Activated CD4-positive, CD25-positive, alpha-beta regulatory T cell treated with anti-CD3 and anti-CD28 coated beads, Interleukin-2, amount 50 U/mL, for 16 hours (primary cell): ENCODE data around the gene ST6GALNAC3.
"Not testable (repeated sequence)": the region's sequence is repeated elsewhere in the genome, so short reads cannot be mapped to it uniquely, and the experiment has no call there.

Source experiments
- DNase-seq: peaks from one replicate; pipeline ENCODE4 v3.0.0-alpha.2; 2020; ENCODE audit warnings: low read depth, low spot score

ST6GALNAC3 gene

DNA sequence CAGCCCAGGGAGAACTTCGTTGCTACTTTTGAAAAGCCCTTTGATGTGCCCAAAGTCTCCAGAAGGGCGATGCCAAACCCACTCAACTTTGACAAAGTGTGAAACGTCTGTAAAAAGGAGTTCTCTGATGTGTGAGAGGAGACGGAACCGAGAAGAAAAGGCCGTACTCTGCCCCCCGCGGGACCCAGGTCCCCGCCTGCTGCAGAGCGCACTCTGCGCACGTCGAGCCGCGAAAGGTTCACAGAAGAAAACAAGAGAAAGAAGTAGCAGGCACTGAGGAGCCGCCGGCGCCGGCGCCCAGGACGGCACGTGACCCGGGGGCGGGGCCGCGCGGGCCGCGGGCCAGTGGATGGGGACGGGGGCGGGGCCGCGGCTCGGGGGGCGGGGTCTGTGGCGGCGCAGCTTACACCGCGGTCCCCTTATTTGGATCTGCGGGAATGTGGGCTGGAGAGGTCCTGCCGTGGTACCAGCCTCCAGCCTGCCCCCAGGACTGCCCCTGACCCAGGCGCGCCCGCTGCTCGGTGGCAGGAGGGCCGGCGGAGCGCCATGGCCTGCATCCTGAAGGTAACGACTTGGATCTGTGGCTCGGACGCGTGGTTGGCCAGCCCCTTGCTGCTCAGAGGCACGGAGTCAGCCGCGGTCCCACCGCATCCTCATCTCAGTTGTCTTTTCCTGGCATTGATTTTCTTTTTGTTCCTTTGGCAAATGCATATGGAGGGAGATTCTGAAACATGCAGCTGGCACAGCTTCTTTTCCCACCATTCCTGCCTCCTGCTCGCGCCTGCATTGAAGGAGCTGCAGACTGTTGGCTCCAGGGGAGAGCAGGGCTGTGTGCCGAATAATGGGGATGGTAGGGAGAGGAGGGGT lies at the start of gene ST6GALNAC3:
Gene ST6GALNAC3, plus strand, starts transcription at position 426 of the 867 bp plus-strand sequence.
- DNase-seq, result peak; percentile 40

DNA sequence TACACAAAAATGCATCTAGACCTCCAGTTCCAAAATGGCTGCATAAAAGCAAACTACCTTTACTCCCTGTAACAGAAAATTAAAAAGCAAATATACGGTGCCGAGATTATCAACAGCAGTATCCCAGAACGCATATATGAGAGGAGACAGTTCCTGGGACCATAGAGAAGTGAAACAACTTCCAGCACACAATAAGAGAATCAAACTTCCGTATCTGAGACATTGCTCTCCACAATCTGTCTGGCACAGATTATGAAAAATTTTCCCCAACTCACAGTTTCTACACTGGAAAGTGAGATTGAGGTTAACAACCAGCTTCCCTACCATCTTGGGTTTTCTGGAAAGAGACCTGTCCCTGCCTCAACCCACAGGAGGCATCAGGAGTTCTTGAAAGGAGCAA lies 47.2 kb upstream of the ST6GALNAC3 start:
- DNase-seq, result no peak

DNA sequence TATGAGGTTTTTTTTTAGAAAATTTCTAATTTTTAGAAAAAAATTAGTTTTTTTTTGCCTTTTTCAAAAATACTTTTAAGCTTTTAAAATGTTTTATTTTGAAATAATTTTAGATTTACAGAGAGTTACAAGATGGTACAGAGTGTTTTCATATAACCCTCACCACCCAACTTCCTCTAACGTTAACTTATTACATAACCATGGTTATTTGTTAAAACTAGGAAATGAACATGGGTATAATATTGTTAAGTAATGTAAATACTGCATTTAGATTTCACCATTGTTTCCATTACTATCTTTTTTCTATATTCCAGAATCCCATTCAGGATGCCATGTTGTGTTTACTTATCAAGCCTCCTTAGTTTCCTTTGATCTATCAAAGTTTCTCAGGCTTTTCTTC lies 45.2 kb upstream of the ST6GALNAC3 start:
- no peak for DNase-seq

GRCh38 chr1:76031496-76031895 lies 43.0 kb upstream of the ST6GALNAC3 start:
- DNase-seq, result no peak

GRCh38 chr1:76033800-76034475 lies 40.6 kb upstream of the ST6GALNAC3 start:
- no peak for DNase-seq

DNA sequence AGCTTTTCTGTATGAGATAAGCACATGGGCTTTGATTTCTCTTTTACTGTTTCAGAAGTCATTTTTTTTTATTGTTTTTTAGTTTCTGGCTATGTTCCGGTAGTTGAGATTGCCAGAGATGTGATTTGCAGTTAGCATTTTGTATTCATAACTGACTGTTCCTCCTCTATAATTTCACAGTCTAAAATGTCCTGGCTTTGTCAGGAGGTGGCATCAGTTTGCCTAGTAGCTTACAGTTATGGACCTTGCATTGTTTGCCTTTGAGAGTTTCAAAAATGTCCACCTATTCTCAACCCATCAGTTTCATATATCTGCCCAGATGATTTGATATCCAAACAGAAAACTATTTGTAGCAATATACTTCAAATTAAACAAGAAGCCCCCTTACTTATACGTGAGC lies 39.5 kb upstream of the ST6GALNAC3 start:
- DNase-seq, result no peak

- DNase-seq, result no peak
These were observed 37.2 kb upstream of the ST6GALNAC3 start for GRCh38 chr1:76037324-76037723.

DNA sequence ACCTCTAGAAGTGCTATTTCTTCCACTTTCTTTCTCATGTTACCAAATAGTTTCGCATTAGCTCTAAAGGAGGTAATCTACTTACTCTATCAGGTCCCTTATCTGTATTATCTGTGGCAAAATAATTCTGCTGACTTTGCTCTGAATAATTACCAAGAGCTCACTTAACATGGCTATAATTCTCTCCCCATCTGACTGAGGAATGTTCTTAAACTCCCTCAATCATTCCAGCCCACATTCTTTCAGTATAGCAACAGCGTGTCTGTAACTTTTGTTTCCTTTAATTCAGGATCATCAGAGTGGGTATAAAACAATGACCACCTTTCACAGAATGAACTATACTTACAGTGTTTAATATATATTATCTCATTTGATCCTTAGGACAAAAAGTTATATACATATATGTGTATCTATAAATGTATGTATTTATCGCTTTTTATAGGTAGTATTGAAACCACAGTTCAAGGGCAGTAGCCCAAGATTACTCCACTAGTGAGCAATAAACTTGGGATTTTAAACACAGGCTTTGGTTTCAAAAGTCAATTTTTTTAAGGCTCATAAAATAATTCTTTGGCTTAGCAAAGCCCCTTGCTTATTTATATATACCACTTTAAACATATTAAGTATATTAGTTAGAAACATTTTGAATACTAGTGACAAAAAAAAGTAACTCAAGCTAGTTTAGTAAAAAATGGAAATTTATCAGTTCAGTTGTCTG lies 36.1 kb upstream of the ST6GALNAC3 start:
- DNase-seq, result no peak

GRCh38 chr1:76046149-76046548 lies 28.4 kb upstream of the ST6GALNAC3 start:
- no peak for DNase-seq

- DNase-seq, result no peak
These were observed 26.3 kb upstream of the ST6GALNAC3 start for GRCh38 chr1:76048219-76048618.

DNA sequence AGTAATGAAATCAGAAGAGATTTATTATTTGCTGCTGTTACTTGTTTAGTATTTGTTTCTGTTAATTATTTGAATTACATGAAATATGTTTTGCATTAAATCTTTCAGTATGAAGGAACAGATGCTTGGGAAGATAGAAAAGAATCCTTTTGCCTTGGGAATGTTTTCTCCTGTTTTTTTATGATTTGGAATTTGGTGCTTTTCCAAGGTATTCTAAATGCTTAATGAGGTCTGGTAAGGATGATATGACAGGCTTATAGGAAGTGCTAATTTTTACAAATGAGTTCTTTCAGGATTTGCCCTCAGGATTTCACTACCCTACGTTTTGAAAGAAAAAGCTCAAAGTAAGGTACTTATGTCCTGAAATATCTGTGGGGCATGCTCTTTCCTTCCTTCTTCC lies 25.6 kb upstream of the ST6GALNAC3 start:
- no peak for DNase-seq

GRCh38 chr1:76049498-76049897 lies 25.0 kb upstream of the ST6GALNAC3 start:
- no peak for DNase-seq

DNA sequence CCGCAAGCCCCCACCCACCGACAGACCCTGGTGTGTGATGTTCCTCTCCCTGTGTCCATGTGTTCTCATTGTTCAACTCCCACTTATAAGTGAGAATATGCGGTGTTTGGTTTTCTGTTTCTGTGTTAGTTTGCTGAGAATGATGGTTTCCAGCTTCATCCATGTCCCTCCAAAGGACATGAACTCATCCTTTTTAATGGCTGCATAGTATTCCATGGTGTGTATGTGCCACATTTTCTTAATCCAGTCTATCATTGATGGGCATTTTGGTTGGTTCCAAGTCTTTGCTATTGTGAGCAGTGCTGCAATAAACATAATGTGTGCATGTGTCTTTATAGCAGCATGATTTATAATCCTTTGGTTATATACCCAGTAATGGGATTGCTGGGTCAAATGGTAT lies 24.5 kb upstream of the ST6GALNAC3 start:
- not testable (repeated sequence) for DNase-seq

DNA sequence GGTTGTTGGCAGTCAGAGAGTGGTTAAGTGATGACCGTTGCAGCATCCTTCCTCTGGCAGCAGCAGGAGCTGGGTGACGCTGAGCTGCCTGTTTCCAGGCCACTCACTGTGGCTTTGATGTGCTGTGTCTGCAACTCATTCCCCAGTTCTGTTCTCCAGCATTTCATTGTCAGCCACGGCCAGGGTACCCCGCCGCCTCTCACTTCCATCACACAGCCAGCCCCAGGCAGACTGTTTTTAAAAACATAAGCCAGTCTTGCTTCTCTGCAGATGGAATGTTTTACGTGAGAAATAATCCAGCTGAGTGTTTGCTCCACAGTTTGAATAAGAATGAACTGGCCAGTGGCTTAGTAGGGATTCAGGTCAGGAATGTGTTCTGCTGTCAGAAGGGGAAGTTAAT lies 21.5 kb upstream of the ST6GALNAC3 start:
- DNase-seq, result no peak

- no peak for DNase-seq
These were observed 20.2 kb upstream of the ST6GALNAC3 start for GRCh38 chr1:76054359-76054758.

GRCh38 chr1:76055987-76056386 lies 18.6 kb upstream of the ST6GALNAC3 start:
- DNase-seq, result no peak

DNA sequence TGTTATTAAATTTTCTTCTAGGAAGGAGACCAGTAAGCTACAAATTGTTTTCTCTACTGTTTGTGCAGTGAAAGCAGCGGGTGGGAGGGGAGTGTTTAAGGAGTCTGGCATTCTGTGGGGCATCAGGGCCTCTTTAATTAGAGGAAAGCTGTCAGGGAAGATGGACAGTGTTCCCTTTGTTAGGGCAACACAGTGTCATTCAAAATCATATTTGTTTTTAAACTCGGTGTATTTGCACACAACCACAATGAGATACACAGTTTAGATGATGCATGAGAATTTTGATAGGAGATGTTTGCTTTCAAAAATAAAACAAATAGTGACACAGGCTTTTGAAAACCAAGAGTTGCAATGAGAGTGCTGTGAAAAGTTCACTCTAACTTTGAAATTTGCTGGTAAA lies 15.1 kb upstream of the ST6GALNAC3 start:
- no peak for DNase-seq

- DNase-seq, result no peak
These were observed 9.3 kb upstream of the ST6GALNAC3 start for GRCh38 chr1:76065270-76065669.

DNA sequence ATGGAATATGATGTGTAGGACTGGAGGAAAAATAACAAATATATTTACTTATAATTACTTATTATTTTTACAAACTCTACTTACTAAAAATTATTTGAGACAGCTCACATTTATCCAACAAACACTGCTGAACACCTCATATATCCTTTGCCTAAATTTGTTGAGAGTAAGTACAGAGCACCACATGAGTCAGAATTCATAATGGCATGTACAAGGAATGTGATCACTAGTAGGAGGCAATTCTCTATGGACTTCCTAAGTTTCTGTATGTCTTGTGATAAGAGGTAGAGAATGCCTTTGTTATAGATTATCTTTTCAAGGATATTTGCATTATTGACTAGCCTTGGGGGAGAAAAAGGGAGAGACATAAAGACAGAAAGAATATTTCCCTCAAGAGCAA lies 8.2 kb upstream of the ST6GALNAC3 start:
- DNase-seq, result no peak

DNA sequence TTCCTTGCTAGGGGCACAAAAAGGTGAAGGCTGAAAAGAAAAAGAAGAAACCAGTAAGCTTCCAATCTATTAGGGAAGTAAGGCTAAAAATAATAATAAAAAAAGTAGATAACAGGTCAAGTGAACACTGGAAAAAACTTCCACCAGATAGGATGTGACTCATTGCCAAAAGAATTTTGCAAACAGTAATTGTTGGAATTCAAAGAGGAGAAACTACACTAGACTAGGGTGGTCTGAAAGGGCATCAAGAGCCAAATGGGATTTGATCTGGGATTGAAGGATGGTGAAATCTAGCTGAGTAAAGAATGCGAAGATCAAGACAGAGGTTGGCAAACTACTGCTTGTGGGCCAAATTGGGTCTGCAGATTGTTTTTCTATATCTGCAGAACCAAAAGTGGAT lies 6.0 kb upstream of the ST6GALNAC3 start:
- no peak for DNase-seq

DNA sequence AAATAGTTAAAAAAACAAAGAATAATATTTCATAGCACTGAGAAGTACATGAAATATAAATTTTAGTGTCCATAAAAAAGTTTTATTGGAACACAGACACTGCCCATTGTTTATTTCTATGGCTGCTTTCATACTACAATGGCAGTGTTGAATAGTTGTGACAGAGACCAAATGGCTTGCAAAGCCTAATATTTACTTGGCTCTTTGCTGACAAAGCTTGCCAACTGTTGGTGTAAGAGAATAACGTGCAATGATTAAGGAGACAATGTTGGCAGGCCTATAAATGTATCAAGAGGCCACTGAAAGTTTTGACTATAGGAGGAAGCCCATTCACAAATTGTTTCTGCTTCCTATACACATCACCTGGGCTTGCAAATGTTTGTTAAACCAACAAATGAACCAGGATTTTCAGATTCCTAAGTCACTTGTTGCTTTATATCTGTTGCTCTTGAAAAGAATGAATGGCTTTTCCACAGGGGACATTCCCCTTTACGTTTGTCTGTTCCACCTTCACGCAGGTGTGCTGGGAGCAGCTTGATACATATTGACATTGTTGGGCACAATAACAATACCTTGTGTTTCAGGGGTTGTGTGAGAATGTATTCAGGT lies 5.5 kb upstream of the ST6GALNAC3 start:
- no peak for DNase-seq

DNA sequence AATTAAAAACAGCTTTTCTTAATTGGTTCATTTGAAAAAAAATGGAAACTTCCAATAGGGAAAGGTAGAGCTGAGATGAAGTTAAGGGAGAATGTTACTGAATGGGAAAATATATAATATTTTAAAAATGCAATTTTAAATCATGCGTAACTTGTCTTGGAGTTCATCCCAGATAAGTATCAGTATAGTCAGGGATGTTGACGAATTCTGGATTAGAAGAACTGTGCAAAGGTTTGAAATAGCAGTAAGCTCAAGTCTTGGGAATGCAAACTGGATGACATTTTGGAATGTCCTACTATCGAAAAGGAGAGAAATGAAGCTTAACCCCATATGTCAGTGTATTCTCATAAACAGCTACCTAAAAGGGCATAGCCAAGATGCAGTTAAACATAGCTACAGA lies 4.0 kb upstream of the ST6GALNAC3 start:
- no peak for DNase-seq
